ENCODE data around the gene FBXO15.

FBXO15 gene

DNA sequence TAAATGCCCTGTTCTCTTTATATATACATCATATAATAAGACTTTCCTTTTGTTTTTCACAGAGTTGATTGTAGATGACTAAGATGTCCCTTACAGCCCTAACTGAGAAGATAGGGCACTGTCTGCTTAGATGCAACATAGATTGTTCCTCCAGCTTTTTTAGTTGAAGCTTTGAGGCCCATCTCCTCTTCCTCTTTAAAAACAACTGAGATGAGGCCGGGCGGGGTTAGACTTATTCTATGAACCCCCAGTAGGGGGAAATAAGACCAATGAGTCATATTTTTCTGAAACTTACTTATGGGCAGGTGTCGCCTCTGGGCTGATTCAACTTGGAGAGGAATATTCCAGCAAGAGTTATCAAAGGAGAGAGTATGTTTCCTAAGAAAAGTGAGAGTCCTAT, 84.6 kb downstream of the FBXO15 start:
- DNase-seq (ENCODE audit: low read depth): no peak

DNA sequence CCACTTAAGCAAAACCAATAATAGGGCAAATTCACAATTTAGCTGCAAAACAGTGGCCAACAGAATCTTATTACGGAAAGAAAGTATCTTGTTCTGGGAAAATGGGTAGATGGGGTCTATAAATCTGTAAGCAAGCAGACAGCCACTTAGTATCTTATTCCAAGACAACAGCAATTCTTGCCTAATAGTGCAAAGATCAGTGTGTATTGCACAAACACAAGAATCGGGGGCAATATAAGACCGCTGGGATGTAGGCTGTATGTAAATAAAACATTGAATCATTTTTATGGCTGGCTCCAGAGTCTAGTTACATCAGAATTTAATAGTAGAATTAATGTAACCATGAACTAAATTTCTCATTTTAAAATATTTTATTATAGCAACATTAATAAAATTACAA, 85.6 kb downstream of the FBXO15 start:
- DNase-seq (ENCODE audit: low read depth): no peak

DNA sequence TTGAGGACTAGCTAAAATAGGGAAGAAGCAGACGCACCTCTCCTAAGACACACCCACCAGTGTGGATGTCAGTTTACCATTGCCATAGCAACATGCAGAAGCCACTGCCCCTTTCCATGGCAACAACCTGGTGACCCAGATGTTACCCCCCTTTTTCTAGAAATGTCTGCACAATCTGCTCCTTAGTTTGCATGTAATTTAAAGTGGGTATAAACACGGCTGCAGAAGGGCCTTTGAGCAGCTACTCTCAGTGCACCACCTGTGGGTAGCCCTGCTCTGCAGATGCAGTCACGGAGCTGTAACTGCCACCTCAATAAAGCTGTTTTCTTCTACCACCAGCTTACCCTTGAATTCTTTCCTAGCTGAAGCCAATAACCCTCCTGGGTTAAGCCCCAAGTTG, 87.1 kb downstream of the FBXO15 start:
- no peak for DNase-seq (ENCODE audit: low read depth)

DNA sequence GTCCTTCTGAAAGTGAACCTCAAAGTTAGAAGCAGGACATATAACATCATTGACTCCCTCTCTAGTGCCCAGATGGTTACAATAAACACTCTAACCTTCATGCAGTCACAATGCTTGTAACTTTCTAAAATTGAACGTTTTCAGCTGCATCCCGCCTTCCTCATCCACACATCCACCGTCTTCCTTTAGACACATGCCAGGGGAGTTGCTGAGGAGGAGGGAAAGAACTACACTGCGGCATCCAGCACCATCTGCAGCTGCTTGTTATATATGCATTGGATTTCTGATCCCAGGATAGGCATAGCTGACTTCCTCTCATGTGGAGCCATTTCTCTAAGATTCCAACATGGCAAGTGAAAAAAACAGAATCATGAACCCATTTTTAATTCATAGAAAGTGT, 96.8 kb downstream of the FBXO15 start:
- no peak for DNase-seq (ENCODE audit: low read depth)

DNA sequence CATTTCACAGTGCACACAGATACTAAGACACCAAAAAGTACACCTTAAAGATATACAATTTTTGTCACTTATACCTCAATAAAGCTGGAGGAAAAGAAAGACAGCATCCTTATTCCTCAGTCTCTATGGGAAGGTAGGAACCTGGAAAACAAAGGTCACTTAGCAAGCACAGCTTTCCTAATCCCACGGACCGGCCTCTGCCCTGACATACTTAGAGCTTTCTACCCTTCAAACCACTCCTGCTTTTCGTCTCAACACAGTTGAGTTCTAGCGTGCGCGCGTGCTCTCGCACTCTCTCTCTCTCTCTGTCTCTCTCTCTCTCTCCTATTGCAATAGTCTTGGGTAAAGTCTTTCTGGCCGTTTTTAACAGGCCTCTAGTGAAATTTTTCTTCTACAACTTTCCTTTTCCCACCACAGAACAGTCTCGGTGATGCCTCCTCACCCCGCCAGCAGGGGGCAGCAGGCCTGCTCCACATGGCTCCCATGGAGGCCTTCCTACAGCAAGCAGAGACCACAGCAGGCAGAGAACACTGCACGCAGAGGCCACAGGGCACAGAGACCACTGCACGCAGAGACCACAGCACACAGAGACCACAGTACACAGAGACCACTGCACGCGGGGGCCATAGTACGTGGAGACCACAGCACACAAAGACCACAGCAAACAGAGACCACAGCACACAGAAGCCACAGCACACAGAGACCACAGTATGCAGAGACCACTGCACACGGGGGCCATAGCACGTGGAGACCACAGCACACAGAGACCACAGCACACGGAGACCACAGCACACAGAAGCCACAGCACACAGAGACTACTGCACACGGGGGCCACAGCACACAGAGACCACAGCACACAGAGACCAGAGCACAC, 106.9 kb downstream of the FBXO15 start:
- no peak for DNase-seq (ENCODE audit: low read depth)

DNA sequence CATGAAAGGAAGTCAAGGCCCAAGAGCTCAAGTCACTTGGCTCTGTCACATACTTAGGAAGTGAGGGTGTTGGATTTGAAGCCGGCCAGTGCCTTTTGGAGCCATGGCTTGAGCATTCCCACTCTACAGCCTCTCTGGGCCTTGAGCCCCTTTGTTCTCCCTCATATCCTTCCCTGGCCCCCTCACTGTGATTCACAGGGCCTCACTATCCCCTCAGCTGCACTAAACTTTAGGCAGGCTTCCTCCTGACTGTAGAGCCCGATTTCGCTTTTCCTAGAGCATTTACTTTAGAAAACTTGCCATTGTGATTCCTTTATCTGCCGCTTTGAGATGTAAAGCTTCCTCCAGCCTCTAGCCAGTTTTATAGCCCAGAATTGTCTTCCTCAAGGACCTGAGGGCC, 107.6 kb downstream of the FBXO15 start:
- DNase-seq (ENCODE audit: low read depth): no peak

DNA sequence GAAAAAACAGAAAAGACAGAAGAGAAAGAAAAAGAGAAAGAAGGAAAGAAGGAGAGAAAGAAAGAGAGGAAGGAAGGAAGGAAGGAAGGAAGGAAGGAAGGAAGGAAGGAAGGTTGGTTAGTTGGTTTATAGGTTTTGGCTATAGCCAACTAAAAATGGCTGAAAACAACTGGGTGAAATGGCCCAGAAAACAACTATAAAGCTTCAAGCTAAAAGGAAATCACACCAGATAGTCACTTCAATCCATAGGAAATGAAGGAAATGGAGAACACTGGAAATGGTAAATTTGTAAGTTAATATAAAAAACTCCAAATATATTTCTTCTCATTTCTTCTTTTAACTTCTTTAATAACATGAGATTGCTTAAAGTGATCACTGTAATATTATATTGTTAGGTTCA, 118.5 kb downstream of the FBXO15 start:
- no peak for DNase-seq (ENCODE audit: low read depth)

Data from HS-27A (cell line).